ENCODE data around the gene TTC13. TPM values are rescaled to one million over a fixed set of nuclear protein-coding genes. Genes with fewer than 3 reads are reported as not detected.

TTC13 gene
- total and polyA plus RNA-seq, 11 donors: 3.7 to 9.6 (median 6.9) TPM

DNA sequence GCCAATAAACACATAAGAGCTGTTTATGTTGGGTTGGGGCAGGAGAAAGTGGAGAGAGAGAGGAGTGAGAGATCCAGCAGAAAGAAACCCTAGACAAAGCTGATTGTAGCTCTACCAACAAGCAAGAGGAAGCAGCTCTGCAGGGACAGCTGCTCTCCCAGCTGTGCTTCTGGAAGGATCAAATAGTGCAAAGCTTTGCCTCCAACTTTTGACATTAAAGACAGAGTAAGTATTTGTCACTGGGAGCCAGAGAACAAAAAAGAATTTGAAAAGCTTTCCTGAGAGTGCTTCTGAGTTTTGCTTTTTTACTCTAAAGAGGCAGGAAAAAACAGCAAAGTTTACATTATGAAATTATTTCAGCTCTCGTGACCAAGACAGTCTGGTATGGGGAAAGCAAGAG, 81.9 kb downstream of the TTC13 start:
- ATAC-seq (peak in 2 of 4 donors; percentile 56 to 67), DNase-seq (no peak)
- Histone ChIP-seq H3K36me3 (no peaks in the 10 kb centered on the region), H3K4me3 (no peak overlapping the region), H3K9me3 (no peaks in the 10 kb centered on the region), H3K4me1 (peaks cover 0 to 16% (median 0%) of the 10 kb centered on the region in 12 donors), H3K27me3 (no peaks in the 10 kb centered on the region), H3K27ac (peak overlapping the region in 2 of 12 donors; percentile 14 to 46)
- 72 to 84% (median 73%) methylated on average over 1 of the region's 1 CpG for WGBS, 4 donors
- intact Hi-C loops (cut with DNase I): no loop called here
- TF ChIP-seq CTCF (IDR thresholded peaks at IDR 0.05): no peak
- no peak for TF ChIP-seq POLR2A (IDR thresholded peaks at IDR 0.05)

- ATAC-seq: no peak
- Histone ChIP-seq H3K9me3 (no peaks in the 10 kb centered on the region), H3K27ac (no peak overlapping the region), H3K27me3 (no peaks in the 10 kb centered on the region), H3K4me1 (peaks cover 0 to 16% (median 0%) of the 10 kb centered on the region in 12 donors), H3K4me3 (no peak overlapping the region), H3K36me3 (no peaks in the 10 kb centered on the region)
- no peak for DNase-seq
- WGBS, 4 donors: 93 to 96% (median 94%) methylated on average over 2 of the region's 2 CpGs
- intact Hi-C loops (cut with DNase I): no loop called here
- TF ChIP-seq CTCF (IDR thresholded peaks at IDR 0.05) (no peak), POLR2A (IDR thresholded peaks at IDR 0.05) (no peak)
Observed at GRCh38 chr1:230895452-230895851, 83.2 kb downstream of the TTC13 start.

DNA sequence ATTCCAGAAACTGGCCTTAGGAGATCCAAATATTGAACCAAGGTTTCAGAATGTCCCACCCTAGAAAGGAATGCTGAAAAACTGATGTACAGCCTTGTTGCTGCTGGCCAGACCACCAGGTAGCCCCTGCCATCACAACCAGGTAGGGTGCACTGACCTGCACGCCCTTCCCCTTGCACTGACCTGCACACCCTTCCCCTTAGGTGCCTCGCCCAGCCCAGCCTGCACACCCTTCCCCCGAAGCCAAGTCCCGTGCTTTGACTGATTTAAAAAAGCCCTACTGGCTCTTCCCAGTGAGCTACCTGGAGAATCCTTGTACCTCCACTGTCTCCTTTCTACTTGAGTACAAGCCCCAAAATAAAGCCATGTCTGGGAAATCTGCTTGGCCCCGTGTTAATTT, 84.0 kb downstream of the TTC13 start:
- no peak overlapping the region for H3K27ac ChIP-seq
- H3K4me1 ChIP-seq: peaks cover 0 to 8% (median 0%) of the 10 kb centered on the region in 12 donors
- no peak overlapping the region for H3K4me3 ChIP-seq
- intact Hi-C loops (cut with DNase I): no loop called here
- TF ChIP-seq POLR2A (IDR thresholded peaks at IDR 0.05) (no peak), CTCF (IDR thresholded peaks at IDR 0.05) (no peak)
- H3K9me3 ChIP-seq: no peaks in the 10 kb centered on the region
- H3K27me3 ChIP-seq: no peaks in the 10 kb centered on the region
- H3K36me3 ChIP-seq: no peaks in the 10 kb centered on the region
- DNase-seq (no peak), ATAC-seq (no peak)
- WGBS, 4 donors: 88 to 93% (median 90%) methylated on average over 5 of the region's 5 CpGs

- intact Hi-C loops (cut with DNase I): no loop called here
- no peak overlapping the region for H3K27ac ChIP-seq
Observed at GRCh38 chr1:230894032-230894431, 84.6 kb downstream of the TTC13 start.

More at GRCh38 chr1:230894032-230894431, 84.6 kb downstream of the TTC13 start:
- H3K9me3 ChIP-seq: no peaks in the 10 kb centered on the region
- WGBS, 4 donors: 91 to 97% (median 94%) methylated on average over 6 of the region's 6 CpGs
- H3K4me1 ChIP-seq: peaks cover 0 to 8% (median 0%) of the 10 kb centered on the region in 12 donors
- DNase-seq (no peak), ATAC-seq (no peak)
- H3K27me3 ChIP-seq: no peaks in the 10 kb centered on the region
- TF ChIP-seq POLR2A (IDR thresholded peaks at IDR 0.05) (no peak), CTCF (IDR thresholded peaks at IDR 0.05) (no peak)
- no peaks in the 10 kb centered on the region for H3K36me3 ChIP-seq
- no peak overlapping the region for H3K4me3 ChIP-seq
